ENCODE results near the gene NMT1. TPM values are rescaled to one million over a fixed set of nuclear protein-coding genes. Genes with fewer than 3 reads are reported as not detected.

NMT1 gene
- total RNA-seq, 3 donors from 2014 or later (not counting 1 experiment from before 2014, with no cell fraction given) = 56.6 to 94.7 (median 77.6) TPM

DNA sequence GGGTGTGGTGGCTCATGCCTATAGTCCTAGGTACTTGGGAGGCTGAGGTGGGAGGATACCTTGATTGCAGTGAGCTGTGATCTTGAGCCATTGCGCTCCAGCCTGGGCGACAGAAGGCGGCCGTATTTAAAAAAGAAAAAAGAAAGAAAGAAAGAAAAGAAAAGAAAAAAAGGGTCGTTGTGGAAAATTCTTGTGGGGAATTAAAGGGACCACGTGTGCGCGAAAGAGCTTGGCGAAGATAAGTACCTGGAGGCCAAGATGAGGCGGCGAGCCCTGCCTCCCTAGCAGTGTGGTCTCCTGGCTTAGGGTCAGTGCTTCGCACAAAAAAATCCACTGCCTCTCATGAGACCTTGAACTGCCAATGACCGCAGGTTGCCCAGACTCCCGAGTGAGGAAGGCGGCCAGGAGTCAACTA, 728 bp upstream of the NMT1 start:
- Mint-ChIP-seq H3K36me3 (no peaks in the 10 kb centered on the region), H3K27ac (peak overlapping the region; percentile 90 to 100), H3K27me3 (ENCODE audit: low read depth in 2 of 2) (no peaks in the 10 kb centered on the region), H3K4me1 (peaks cover 28 to 31% of the 10 kb centered on the region in 2 donors), H3K9me3 (no peaks in the 10 kb centered on the region), H3K4me3 (peak overlapping the region; percentile 91)
- intact Hi-C loops (cut with micrococcal nuclease) = loop anchor here (2.0 kb wide), 1 partner anchor 72 kb away; the partner anchor contains the start of gene PLCD3
- Histone ChIP-seq H3K4me3 (ENCODE audit: low read length) (peak overlapping the region; percentile 87), H3K27ac (ENCODE audit: low read length) (peak overlapping the region; percentile 84), H3K36me3 (ENCODE audit: control insufficient read depth, insufficient read depth, low read length) (no peaks in the 10 kb centered on the region), H3K27me3 (ENCODE audit: control insufficient read depth, insufficient read depth, low read length) (no peaks in the 10 kb centered on the region), H3K4me1 (ENCODE audit: control insufficient read depth, insufficient read depth, low read length) (peaks cover 20% of the 10 kb centered on the region), H3K9me3 (ENCODE audit: control insufficient read depth, insufficient read depth, low read length) (no peaks in the 10 kb centered on the region)
- DNase-seq (no peak), ATAC-seq (no peak)
- TF ChIP-seq, protein P1, sequence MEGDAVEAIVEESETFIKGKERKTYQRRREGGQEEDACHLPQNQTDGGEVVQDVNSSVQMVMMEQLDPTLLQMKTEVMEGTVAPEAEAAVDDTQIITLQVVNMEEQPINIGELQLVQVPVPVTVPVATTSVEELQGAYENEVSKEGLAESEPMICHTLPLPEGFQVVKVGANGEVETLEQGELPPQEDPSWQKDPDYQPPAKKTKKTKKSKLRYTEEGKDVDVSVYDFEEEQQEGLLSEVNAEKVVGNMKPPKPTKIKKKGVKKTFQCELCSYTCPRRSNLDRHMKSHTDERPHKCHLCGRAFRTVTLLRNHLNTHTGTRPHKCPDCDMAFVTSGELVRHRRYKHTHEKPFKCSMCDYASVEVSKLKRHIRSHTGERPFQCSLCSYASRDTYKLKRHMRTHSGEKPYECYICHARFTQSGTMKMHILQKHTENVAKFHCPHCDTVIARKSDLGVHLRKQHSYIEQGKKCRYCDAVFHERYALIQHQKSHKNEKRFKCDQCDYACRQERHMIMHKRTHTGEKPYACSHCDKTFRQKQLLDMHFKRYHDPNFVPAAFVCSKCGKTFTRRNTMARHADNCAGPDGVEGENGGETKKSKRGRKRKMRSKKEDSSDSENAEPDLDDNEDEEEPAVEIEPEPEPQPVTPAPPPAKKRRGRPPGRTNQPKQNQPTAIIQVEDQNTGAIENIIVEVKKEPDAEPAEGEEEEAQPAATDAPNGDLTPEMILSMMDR (IDR thresholded peaks at IDR 0.05) = no peak
- 20% methylated on average over 15 of the region's 15 CpGs for WGBS (ENCODE audit: insufficient coverage)

- ATAC-seq (no peak), DNase-seq (no peak)
- intact Hi-C loops (cut with micrococcal nuclease) = loop anchor here (1.0 to 2.0 kb wide), 5 partner anchors 9 to 162 kb away; partner anchors contain the start of genes EFTUD2, HEXIM1, HEXIM2 and PLCD3
- no peaks in the 10 kb centered on the region for H3K9me3 ChIP-seq (ENCODE audit: control insufficient read depth, insufficient read depth, low read length)
- H3K4me1 ChIP-seq (ENCODE audit: control insufficient read depth, insufficient read depth, low read length) = peaks cover 20% of the 10 kb centered on the region
- no peaks in the 10 kb centered on the region for H3K9me3 Mint-ChIP-seq
- H3K27ac ChIP-seq (ENCODE audit: low read length) = peak overlapping the region; percentile 84
- TF ChIP-seq, protein P1 (IDR thresholded peaks at IDR 0.05) = no peak
- peaks cover 27 to 31% of the 10 kb centered on the region in 2 donors for H3K4me1 Mint-ChIP-seq
- 17% methylated on average over 8 of the region's 15 CpGs for WGBS (ENCODE audit: insufficient coverage)
- H3K27me3 Mint-ChIP-seq (ENCODE audit: low read depth in 2 of 2) = no peaks in the 10 kb centered on the region
- H3K36me3 ChIP-seq (ENCODE audit: control insufficient read depth, insufficient read depth, low read length) = no peaks in the 10 kb centered on the region
- H3K27ac Mint-ChIP-seq = peak overlapping the region; percentile 90 to 100
- H3K27me3 ChIP-seq (ENCODE audit: control insufficient read depth, insufficient read depth, low read length) = no peaks in the 10 kb centered on the region
- no peaks in the 10 kb centered on the region for H3K36me3 Mint-ChIP-seq
- peak overlapping the region; percentile 91 for H3K4me3 Mint-ChIP-seq
- H3K4me3 ChIP-seq (ENCODE audit: low read length) = peak overlapping the region; percentile 87
Measured at GRCh38 chr17:45061606-45062205, 589 bp downstream of the NMT1 start.

- Mint-ChIP-seq H3K27me3 (ENCODE audit: low read depth in 2 of 2) (no peaks in the 10 kb centered on the region), H3K36me3 (no peaks in the 10 kb centered on the region), H3K4me1 (peaks cover 31 to 41% of the 10 kb centered on the region in 2 donors), H3K4me3 (no peak overlapping the region), H3K9me3 (no peaks in the 10 kb centered on the region), H3K27ac (no peak overlapping the region)
- no peak overlapping the region for H3K27ac ChIP-seq (ENCODE audit: low read length)
- no peak overlapping the region for H3K4me3 ChIP-seq (ENCODE audit: low read length)
- TF ChIP-seq, protein P1 (IDR thresholded peaks at IDR 0.05) = no peak
- H3K4me1 ChIP-seq (ENCODE audit: control insufficient read depth, insufficient read depth, low read length) = peaks cover 20% of the 10 kb centered on the region
- 20% methylated on average over 1 of the region's 1 CpG for WGBS (ENCODE audit: insufficient coverage)
- no peak for DNase-seq
- no peak for ATAC-seq
- H3K9me3 ChIP-seq (ENCODE audit: control insufficient read depth, insufficient read depth, low read length) = no peaks in the 10 kb centered on the region
- no peaks in the 10 kb centered on the region for H3K27me3 ChIP-seq (ENCODE audit: control insufficient read depth, insufficient read depth, low read length)
- peaks cover 2% of the 10 kb centered on the region for H3K36me3 ChIP-seq (ENCODE audit: control insufficient read depth, insufficient read depth, low read length)
- intact Hi-C loops (cut with micrococcal nuclease) = no loop called here
Measured at GRCh38 chr17:45063198-45063597, 2.1 kb downstream of the NMT1 start.

Measured in natural killer cell (primary cell).